Tibial nerve (tissue), 4 donors: ENCODE measurements around the gene ARMH3. TPM values are rescaled to one million over a fixed set of nuclear protein-coding genes. Genes with fewer than 3 reads are reported as not detected.

Experiments used
- DNase-seq, 2 donors: peaks; one replicate each; pipeline ENCODE4 v3.0.0-alpha.2; 2019; ENCODE audit warnings: low spot score in 2 of 2
- H3K27ac ChIP-seq, 4 donors: fragments of 200-600 bp; sonication (generic) in 3 of 4; one replicate each; pipeline ENCODE4 v1.5.1; 2017 to 2019; ENCODE audit warnings: mild to moderate bottlenecking in 1 of 4
- H3K27me3 ChIP-seq, 2 donors: fragments of 200-600 bp; sonication (generic) in 1 of 2; one replicate each; pipeline versions ENCODE4 v1.5.1 to v1.6.0; 2017 to 2019
- H3K36me3 ChIP-seq, 3 donors: fragments of 200-600 bp; sonication (generic); one replicate each; pipeline ENCODE4 v1.5.1; 2018 to 2019
- H3K4me1 ChIP-seq, 4 donors: fragments of 200-600 bp; sonication (generic) in 3 of 4; one replicate each; pipeline ENCODE4 v1.5.1; 2017 to 2019
- H3K4me3 ChIP-seq, 4 donors: fragments of 200-600 bp; sonication (generic) in 3 of 4; one replicate each; pipeline ENCODE4 v1.5.1; 2017 to 2019; ENCODE audit warnings: mild to moderate bottlenecking in 1 of 4, moderate library complexity in 1 of 4
- H3K9me3 ChIP-seq, 4 donors: fragments of 200-600 bp; sonication (generic) in 3 of 4; one replicate each; pipeline ENCODE4 v1.5.1; 2017 to 2019
- CTCF ChIP-seq, 5 experiments: fragments of 200-600 bp in 3 of 5; fragments of 450-650 bp in 2 of 5; sonication (generic) in 3 of 5; IDR thresholded peaks; one replicate each; pipeline ENCODE4 v1.5.1; 2016 to 2019; ENCODE audit warnings: antibody characterized with exemption in 5 of 5, mild to moderate bottlenecking in 3 of 5, moderate library complexity in 2 of 5
- EP300 ChIP-seq, 2 donors: sonication (generic); formaldehyde crosslinking; IDR thresholded peaks; one replicate each; pipeline ENCODE4 v1.6.1; 2017; ENCODE audit warnings: antibody characterized with exemption in 2 of 2, mild to moderate bottlenecking in 1 of 2
- POLR2A ChIP-seq, 2 donors: fragments of 450-650 bp; IDR thresholded peaks; one replicate each; pipeline ENCODE4 v1.6.1; 2017; ENCODE audit warnings: antibody characterized with exemption in 2 of 2, mild to moderate bottlenecking in 2 of 2, moderate library complexity in 2 of 2
- WGBS, 2 donors: methylation state at CpG; one replicate each; pipeline ENCODE4 v1.1.5; 2018; 5-methylcytosine and 5-hydroxymethylcytosine counted together
- total RNA-seq, 4 donors: library from RNA; depleted of rRNA; stranded (reverse); fragments of >200 nt; gene quantifications; one replicate each; pipeline ENCODE4 v1.1.0, GENCODE V29; 2016

Gene ARMH3
- total RNA-seq, 4 donors from 2014 or later = 16.9 to 19.5 (median 18.5) TPM

DNA sequence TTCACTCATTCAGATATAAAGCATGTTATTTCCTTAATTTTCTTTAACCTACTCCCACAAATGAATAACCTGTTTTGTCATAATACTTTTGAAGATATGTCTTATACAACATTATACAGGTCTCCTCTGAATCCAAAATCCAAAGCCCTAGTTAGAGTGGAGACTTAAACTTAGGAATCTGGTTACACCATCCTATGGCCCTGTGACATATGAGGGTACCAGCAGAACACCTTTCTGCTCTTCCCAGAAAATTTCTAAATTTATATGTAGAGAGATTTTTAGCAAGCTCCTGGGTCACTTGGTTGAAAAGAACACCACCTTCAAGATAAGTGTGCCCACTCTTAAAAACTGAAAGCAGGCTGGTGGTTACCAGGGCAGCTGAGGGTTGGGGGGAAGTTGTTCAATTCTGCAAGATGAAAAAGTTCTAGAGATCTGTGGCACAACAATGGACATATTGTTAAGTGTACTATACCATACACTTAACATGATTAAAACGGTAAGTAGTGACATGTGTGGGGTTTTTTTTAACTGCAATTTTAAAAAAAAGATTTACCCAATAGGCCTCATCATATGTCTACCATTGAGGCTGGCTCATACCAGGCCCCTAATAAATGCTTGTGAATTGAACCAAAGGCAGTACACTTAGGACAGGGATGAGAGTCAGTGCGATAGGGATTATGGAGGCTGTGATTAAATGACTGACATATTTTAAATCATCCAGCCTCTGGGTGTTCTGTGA is 174.8 kb downstream of the ARMH3 start:
- H3K27me3 ChIP-seq = no peaks in the 10 kb centered on the region
- TF ChIP-seq EP300 (IDR thresholded peaks at IDR 0.05) (no peak), POLR2A (IDR thresholded peaks at IDR 0.05) (no peak), CTCF (IDR thresholded peaks at IDR 0.05) (no peak)
- no peak overlapping the region for H3K4me3 ChIP-seq
- no peak for DNase-seq
- H3K27ac ChIP-seq = peak overlapping the region in 1 of 4 donors; percentile 23
- WGBS, 2 donors = 69 to 70% methylated on average over 2 of the region's 2 CpGs
- no peaks in the 10 kb centered on the region for H3K9me3 ChIP-seq
- H3K36me3 ChIP-seq = peaks cover 0 to 6% (median 0%) of the 10 kb centered on the region in 3 donors
- H3K4me1 ChIP-seq = peaks cover 0 to 11% (median 0%) of the 10 kb centered on the region in 4 donors

GRCh38 chr10:101880232-101880573 is 175.8 kb downstream of the ARMH3 start:
- Histone ChIP-seq H3K4me3 (no peak overlapping the region), H3K36me3 (peaks cover 0 to 6% (median 0%) of the 10 kb centered on the region in 3 donors), H3K9me3 (no peaks in the 10 kb centered on the region), H3K27ac (peak overlapping the region in 2 of 4 donors; percentile 23 to 69), H3K27me3 (no peaks in the 10 kb centered on the region), H3K4me1 (peaks cover 0 to 11% (median 0%) of the 10 kb centered on the region in 4 donors)
- DNase-seq = no peak
- WGBS, 2 donors = 75 to 88% methylated on average over 2 of the region's 2 CpGs
- no peak for TF ChIP-seq CTCF (IDR thresholded peaks at IDR 0.05)
- no peak for TF ChIP-seq EP300 (IDR thresholded peaks at IDR 0.05)
- TF ChIP-seq POLR2A (IDR thresholded peaks at IDR 0.05) = no peak

DNA sequence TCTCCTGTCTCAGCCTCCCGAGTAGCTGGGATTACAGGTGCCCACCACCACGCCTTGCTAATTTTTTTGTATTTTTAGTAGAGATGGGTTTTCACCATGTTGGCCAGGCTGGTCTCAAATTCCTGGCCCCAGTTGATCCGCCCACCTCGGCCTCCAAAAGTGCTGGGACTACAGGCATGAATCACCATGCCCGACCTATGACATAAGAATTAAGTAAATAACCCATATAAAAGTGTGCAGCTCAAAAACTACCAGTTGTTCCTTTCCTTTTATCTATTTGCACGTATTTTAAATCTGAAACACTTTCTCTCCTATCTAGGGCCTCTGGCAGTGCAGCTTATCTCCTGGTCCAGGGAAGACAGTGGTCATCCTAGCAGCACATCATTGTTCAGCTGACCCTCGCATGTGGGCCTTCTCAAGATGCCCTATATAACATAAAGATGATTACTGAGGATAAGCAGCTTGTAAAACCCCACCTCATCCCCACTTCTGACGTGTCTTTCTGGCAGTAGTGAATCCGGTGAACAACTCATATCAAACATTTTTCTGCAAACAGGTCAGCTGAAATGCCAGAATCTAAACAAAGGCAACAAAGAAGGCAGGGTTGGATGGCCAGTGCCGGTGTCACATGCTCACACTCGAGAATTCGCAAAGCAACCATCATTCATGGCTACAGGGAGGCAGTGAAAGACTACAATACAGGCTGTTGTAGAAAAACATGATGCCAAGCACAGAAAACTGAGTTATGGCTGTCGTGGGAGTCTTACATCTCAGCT is 176.3 kb downstream of the ARMH3 start:
- Histone ChIP-seq H3K27me3 (no peaks in the 10 kb centered on the region), H3K27ac (peak overlapping the region in 2 of 4 donors; percentile 23 to 69), H3K9me3 (no peaks in the 10 kb centered on the region), H3K4me3 (no peak overlapping the region), H3K36me3 (peaks cover 0 to 8% (median 0%) of the 10 kb centered on the region in 3 donors), H3K4me1 (peaks cover 0 to 11% (median 0%) of the 10 kb centered on the region in 4 donors)
- WGBS, 2 donors = 70 to 72% methylated on average over 13 of the region's 13 CpGs
- DNase-seq = no peak
- TF ChIP-seq POLR2A (IDR thresholded peaks at IDR 0.05) (no peak), EP300 (IDR thresholded peaks at IDR 0.05) (peak in 1 of 2 donors; percentile 14)

GRCh38 chr10:101878869-101879268 is 177.1 kb downstream of the ARMH3 start:
- Histone ChIP-seq H3K4me3 (no peak overlapping the region), H3K9me3 (no peaks in the 10 kb centered on the region), H3K4me1 (peaks cover 0 to 11% (median 0%) of the 10 kb centered on the region in 4 donors), H3K27me3 (no peaks in the 10 kb centered on the region), H3K27ac (peak overlapping the region in 2 of 4 donors; percentile 23 to 52), H3K36me3 (peaks cover 0 to 15% (median 0%) of the 10 kb centered on the region in 3 donors)
- 61 to 68% methylated on average over 3 of the region's 3 CpGs for WGBS, 2 donors
- no peak for TF ChIP-seq EP300 (IDR thresholded peaks at IDR 0.05)
- TF ChIP-seq POLR2A (IDR thresholded peaks at IDR 0.05) = no peak
- no peak for TF ChIP-seq CTCF (IDR thresholded peaks at IDR 0.05)
- DNase-seq = no peak

GRCh38 chr10:101875068-101875688 is 180.8 kb downstream of the ARMH3 start:
- H3K27me3 ChIP-seq = no peaks in the 10 kb centered on the region
- no peak for TF ChIP-seq EP300 (IDR thresholded peaks at IDR 0.05)
- no peak for TF ChIP-seq POLR2A (IDR thresholded peaks at IDR 0.05)
- no peak for TF ChIP-seq CTCF (IDR thresholded peaks at IDR 0.05)
- peaks cover 0 to 6% (median 0%) of the 10 kb centered on the region in 4 donors for H3K4me1 ChIP-seq
- WGBS, 2 donors = 87% methylated on average over 3 of the region's 3 CpGs
- peaks cover 0 to 30% (median 0%) of the 10 kb centered on the region in 3 donors for H3K36me3 ChIP-seq
- H3K9me3 ChIP-seq = no peaks in the 10 kb centered on the region
- no peak for DNase-seq
- no peak overlapping the region for H3K27ac ChIP-seq
- H3K4me3 ChIP-seq = no peak overlapping the region
